IMR-90 (cell line): ENCODE data around the gene RBP5. TPM values are rescaled to one million over a fixed set of nuclear protein-coding genes. Genes with fewer than 3 reads are reported as not detected.

Source experiments
- ATAC-seq: fragments of 200-7000 bp; cut with Tn5 transposase; 2 replicates; pipeline ENCODE4 v1.9.1; 2020; ENCODE audit warnings: low read depth, mild to moderate bottlenecking, moderate library complexity
- BruUV-seq: library from RNA; stranded (reverse); fragments of 400-500 nt; replicated peaks from 2 replicates; lab custom pipeline; 2021; lab: Mats Ljungman, UMichigan
- CTCF ChIA-PET: fragments of 300-600 bp; formaldehyde crosslinking; extraction: SDS; loops from one replicate; lab custom pipeline; 2021; ENCODE audit warnings: antibody characterized with exemption; lab: Yijun Ruan, JAX
- POLR2A ChIA-PET: fragments of 300-600 bp; sonication (Branson Sonifier 250); formaldehyde crosslinking; loops from one replicate; lab custom pipeline; 2022; ENCODE audit warnings: antibody characterized with exemption; ENCODE audit not compliant: unreplicated experiment; lab: Charles Lee
- DNase-seq: peaks from one replicate; pipeline ENCODE4 v3.0.0; 2013
- H2AFZ ChIP-seq: replicated peaks from 2 replicates; pipeline ENCODE3; 2013; ENCODE audit warnings: low read length, mild to moderate bottlenecking; ENCODE audit not compliant: poor library complexity
- H2AK5ac ChIP-seq: 2 replicates; pipeline ENCODE4 v1.6.1; 2013; ENCODE audit warnings: low read depth, low read length, inconsistent platforms
- H2AK9ac ChIP-seq: replicated peaks from 2 replicates; pipeline ENCODE3; 2013; ENCODE audit warnings: mild to moderate bottlenecking, low read depth, low read length, moderate library complexity; ENCODE audit not compliant: poor library complexity
- H2BK120ac ChIP-seq: 2 replicates; pipeline ENCODE4 v1.6.1; 2013; ENCODE audit warnings: low read depth, low read length, inconsistent platforms
- H2BK15ac ChIP-seq: 3 replicates; pipeline ENCODE4 v1.6.1; 2013; ENCODE audit warnings: low read depth, low read length, inconsistent platforms
- H2BK20ac ChIP-seq: 2 replicates; pipeline ENCODE4 v1.6.1; 2013; ENCODE audit warnings: low read depth, mild to moderate bottlenecking, inconsistent platforms, low read length, moderate library complexity
- H2BK5ac ChIP-seq: 2 replicates; pipeline ENCODE4 v1.6.1; 2013; ENCODE audit warnings: mild to moderate bottlenecking, low read depth, low read length, inconsistent platforms; ENCODE audit not compliant: poor library complexity, severe bottlenecking
- H3K14ac ChIP-seq: replicated peaks from 2 replicates; pipeline ENCODE4 v1.6.1; 2013; ENCODE audit warnings: low read depth, low read length, inconsistent platforms
- H3K18ac ChIP-seq: 2 replicates; pipeline ENCODE4 v1.6.1; 2013; ENCODE audit warnings: low read depth, low read length, control low read depth
- H3K23ac ChIP-seq: 2 replicates; pipeline ENCODE4 v1.6.1; 2013; ENCODE audit warnings: low read depth, low read length, inconsistent platforms
- H3K27ac ChIP-seq: 2 replicates; pipeline ENCODE4 v1.5.1; 2013; ENCODE audit warnings: mild to moderate bottlenecking, control low read depth, low read length; ENCODE audit not compliant: insufficient read depth
- H3K27me3 ChIP-seq: 2 replicates; pipeline ENCODE4 v1.6.1; 2013; ENCODE audit warnings: low read length; ENCODE audit not compliant: control insufficient read depth, insufficient read depth
- H3K36me3 ChIP-seq: 2 replicates; pipeline ENCODE4 v1.6.1; 2013; ENCODE audit warnings: low read length, mixed read lengths; ENCODE audit not compliant: control insufficient read depth, insufficient read depth
- H3K4ac ChIP-seq: 2 replicates; pipeline ENCODE4 v1.6.1; 2013; ENCODE audit warnings: low read depth, low read length, inconsistent platforms
- H3K4me1 ChIP-seq: 2 replicates; pipeline ENCODE4 v1.6.1; 2013; ENCODE audit warnings: low read length, mixed read lengths; ENCODE audit not compliant: control insufficient read depth, insufficient read depth
- H3K4me2 ChIP-seq: 2 replicates; pipeline ENCODE4 v1.6.1; 2013; ENCODE audit warnings: low read depth, mild to moderate bottlenecking, control low read depth, low read length, moderate library complexity
- H3K4me3 ChIP-seq: 2 replicates; pipeline ENCODE4 v1.5.1; 2013; ENCODE audit warnings: low read depth, mild to moderate bottlenecking, control low read depth, low read length, moderate library complexity; ENCODE audit not compliant: insufficient read depth
- H3K56ac ChIP-seq: 2 replicates; pipeline ENCODE4 v1.6.1; 2013; ENCODE audit warnings: low read length, inconsistent platforms; ENCODE audit not compliant: insufficient read depth; ENCODE audit errors: extremely low read depth
- H3K79me1 ChIP-seq, 2 experiments: 2 replicates each; pipeline ENCODE4 v1.6.1; 2013; ENCODE audit warnings: low read length in 2 of 2, inconsistent platforms in 1 of 2, low read depth in 1 of 2
- H3K9ac ChIP-seq: 2 replicates; pipeline ENCODE4 v1.6.1; 2013; ENCODE audit warnings: low read depth, low read length, control low read depth
- H3K9me1 ChIP-seq: 2 replicates; pipeline ENCODE4 v1.6.1; 2013; ENCODE audit warnings: low read length, inconsistent platforms; ENCODE audit not compliant: insufficient read depth
- H3K9me3 ChIP-seq: 2 replicates; pipeline ENCODE4 v1.6.1; 2013; ENCODE audit warnings: low read length; ENCODE audit not compliant: control insufficient read depth, insufficient read depth
- H4K20me1 ChIP-seq: 2 replicates; pipeline ENCODE4 v1.6.1; 2013; ENCODE audit warnings: low read length, inconsistent platforms; ENCODE audit not compliant: insufficient read depth
- H4K5ac ChIP-seq: 2 replicates; pipeline ENCODE4 v1.6.1; 2013; ENCODE audit warnings: mild to moderate bottlenecking, low read depth, low read length, control low read depth
- H4K8ac ChIP-seq, 2 experiments: 2 replicates each; pipeline ENCODE4 v1.6.1; 2013; ENCODE audit warnings: low read depth in 2 of 2, low read length in 2 of 2, control low read depth in 1 of 2, inconsistent platforms in 1 of 2
- H4K91ac ChIP-seq: 2 replicates; pipeline ENCODE4 v1.6.1; 2013; ENCODE audit warnings: low read depth, low read length, inconsistent platforms; ENCODE audit not compliant: insufficient read depth
- BHLHE40 ChIP-seq: fragments of 150-350 bp; IDR thresholded peaks from 2 replicates; pipeline ENCODE4 v1.6.1; 2016; ENCODE audit warnings: mild to moderate bottlenecking, low read depth, low read length
- CEBPB ChIP-seq: IDR thresholded peaks from 2 replicates; pipeline ENCODE4 v1.6.1; 2012; ENCODE audit warnings: low read depth, low read length, improper control_type of control experiment
- CHD1 ChIP-seq: IDR thresholded peaks from 2 replicates; pipeline ENCODE4 v1.6.1; 2012; ENCODE audit warnings: low read depth, low read length, improper control_type of control experiment
- CTCF ChIP-seq: conservative IDR thresholded peaks from 2 replicates; pipeline ENCODE4 v1.5.1; 2012; ENCODE audit warnings: mild to moderate bottlenecking, low read depth, low read length, improper control_type of control experiment
- ELK1 ChIP-seq: fragments of 150-350 bp; IDR thresholded peaks from 2 replicates; pipeline ENCODE4 v1.6.1; 2016; ENCODE audit warnings: low read depth, mild to moderate bottlenecking, low read length, moderate library complexity, borderline replicate concordance
- FOS ChIP-seq: fragments of 150-350 bp; IDR thresholded peaks from 2 replicates; pipeline ENCODE4 v1.6.1; 2016; ENCODE audit warnings: low read depth, low read length
- MAFK ChIP-seq: IDR thresholded peaks from 2 replicates; pipeline ENCODE4 v1.6.1; 2012; ENCODE audit warnings: low read depth, low read length, improper control_type of control experiment
- MAZ ChIP-seq: IDR thresholded peaks from 2 replicates; pipeline ENCODE4 v1.6.1; 2012; ENCODE audit warnings: low read depth, mild to moderate bottlenecking, low read length, improper control_type of control experiment, moderate library complexity, borderline replicate concordance
- MXI1 ChIP-seq: IDR thresholded peaks from 2 replicates; pipeline ENCODE4 v1.6.1; 2012; ENCODE audit warnings: low read depth, mild to moderate bottlenecking, low read length, moderate library complexity, borderline replicate concordance
- NFE2L2 ChIP-seq: fragments of 150-350 bp; IDR thresholded peaks from 2 replicates; pipeline ENCODE4 v1.6.1; 2016; ENCODE audit warnings: low read depth, mild to moderate bottlenecking, low read length
- POLR2A ChIP-seq: IDR thresholded peaks from 2 replicates; pipeline ENCODE4 v1.6.1; 2012; ENCODE audit warnings: mild to moderate bottlenecking, low read depth, low read length
- RAD21 ChIP-seq: IDR thresholded peaks from 2 replicates; pipeline ENCODE4 v1.6.1; 2012; ENCODE audit warnings: low read length, improper control_type of control experiment
- RCOR1 ChIP-seq: IDR thresholded peaks from 2 replicates; pipeline ENCODE4 v1.6.1; 2012; ENCODE audit warnings: mild to moderate bottlenecking, low read length, improper control_type of control experiment; ENCODE audit not compliant: insufficient replicate concordance
- RFX5 ChIP-seq: IDR thresholded peaks from 2 replicates; pipeline ENCODE4 v1.8.0; 2012; ENCODE audit warnings: low read depth, mild to moderate bottlenecking, low read length, moderate library complexity
- SMC3 ChIP-seq: fragments of 150-350 bp; IDR thresholded peaks from 2 replicates; pipeline ENCODE4 v1.6.1; 2016; ENCODE audit warnings: low read depth, mild to moderate bottlenecking, antibody characterized with exemption, low read length, moderate library complexity
- WGBS, 2 experiments: methylation state at CpG; one replicate each; pipeline versions ENCODE4 v1.1.5 to v1.1.7; 2013; ENCODE audit warnings: missing lambda C conversion rate in 2 of 2; ENCODE audit not compliant: insufficient read length in 1 of 2; ENCODE audit errors: extremely low coverage in 2 of 2; 5-methylcytosine and 5-hydroxymethylcytosine counted together
- dilution Hi-C: fragments of 300-500 bp; cut with HindIII; formaldehyde crosslinking; loops from one replicate; pipeline ENCODE4 v1.14.3; 2018; ENCODE audit warnings: low sequenced_read_pairs; ENCODE audit not compliant: unreplicated experiment
- in situ Hi-C: fragments of 300-500 bp; cut with MboI; formaldehyde crosslinking; loops from 3 replicates; pipeline ENCODE4 v1.14.3; 2019; ENCODE audit warnings: low sequenced_read_pairs, inconsistent platforms, mixed read lengths
- intact Hi-C: fragments of 100-400 bp; cut with micrococcal nuclease; formaldehyde crosslinking; loops from 2 replicates; pipeline ENCODE4 v1.10.0; 2022
- polyA plus RNA-seq, 3 experiments: library from polyadenylated mRNA; depleted of rRNA; stranded (reverse); fragments of >200 nt; gene quantifications; 2 replicates each; pipeline ENCODE4 v1.2.3, GENCODE V29; 2012; ENCODE audit warnings: low replicate concordance in 1 of 3
- total RNA-seq: library from RNA; depleted of rRNA; stranded (reverse); fragments of >200 nt; gene quantifications from 2 replicates; pipeline ENCODE4 v1.2.3, GENCODE V29; 2012

The RBP5 gene
- total and polyA plus RNA-seq, 2 of the 4 experiments (the other 2 are of a cell fraction), result 0.15 TPM; not detected in 1

- BruUV-seq, result no TSS peak
- H3K23ac ChIP-seq, result peak overlapping the region; percentile 79
- peaks cover 10% of the 10 kb centered on the region for H3K36me3 ChIP-seq
- 0 out of 4 replicates have a peak, but pooled peaks cover 0 to 6% of the 10 kb centered on the region in 2 experiments for H3K79me1 ChIP-seq
- no peak for DNase-seq
- peaks cover 6% of the 10 kb centered on the region; the same call in 1 of the 2 replicates for H3K4me1 ChIP-seq
- dilution Hi-C loops (no loop called here), intact Hi-C loops (no loop called here), in situ Hi-C loops (no loop called here)
- H4K8ac ChIP-seq, result peak overlapping the region; percentile 36 to 79; a peak in 2 of 4 replicates
- peak overlapping the region; percentile 52 for H3K4ac ChIP-seq
- H3K56ac ChIP-seq, result no peak overlapping the region
- H2BK5ac ChIP-seq, result no peak overlapping the region
- no peaks in the 10 kb centered on the region for H3K27me3 ChIP-seq
- H3K4me3 ChIP-seq, result peak overlapping the region; percentile 81
- H3K14ac ChIP-seq, result peak overlapping the region; percentile 17; the same call in 1 of the 2 replicates
- WGBS, 2 experiments, result 0% methylated on average over 13 of the region's 19 CpGs; no CpG with 5 or more reads in 1 of the 2 experiments
- peak overlapping the region; percentile 4 for H3K9ac ChIP-seq
- no peak overlapping the region for H3K18ac ChIP-seq
- ChIA-PET CTCF (no interaction called here), POLR2A (no interaction called here)
- H3K4me2 ChIP-seq, result peak overlapping the region; percentile 94
- H3K9me3 ChIP-seq, result no peaks in the 10 kb centered on the region
- peak overlapping the region; percentile 1 for H4K5ac ChIP-seq
- H2AK9ac ChIP-seq, result peak overlapping the region; percentile 89
- H2AFZ ChIP-seq, result peak overlapping the region; percentile 98
- H2BK120ac ChIP-seq, result no peak overlapping the region
- no peaks in the 10 kb centered on the region for H4K20me1 ChIP-seq
- peak overlapping the region; percentile 49; the same call in 1 of the 2 replicates for H4K91ac ChIP-seq
- no peak overlapping the region for H2BK15ac ChIP-seq
- no peak overlapping the region for H2BK20ac ChIP-seq
- no peak overlapping the region; the same call in 1 of the 2 replicates for H3K27ac ChIP-seq
- H2AK5ac ChIP-seq, result peak overlapping the region; percentile 61; the same call in 1 of the 2 replicates
- peaks cover 5% of the 10 kb centered on the region; the same call in 1 of the 2 replicates for H3K9me1 ChIP-seq
- ATAC-seq, result no peak; the same call in 1 of the 2 replicates
- TF ChIP-seq MXI1, result no peak
- TF ChIP-seq CHD1, result no peak
- TF ChIP-seq FOS, result no peak
- no peak for TF ChIP-seq RCOR1
- no peak for TF ChIP-seq RAD21
- no peak for TF ChIP-seq NFE2L2
- no peak for TF ChIP-seq ELK1
- no peak for TF ChIP-seq POLR2A
- TF ChIP-seq SMC3, result no peak
- no peak for TF ChIP-seq MAFK
- TF ChIP-seq BHLHE40, result no peak
- TF ChIP-seq MAZ, result no peak
- no peak for TF ChIP-seq CTCF
- TF ChIP-seq RFX5, result no peak
- no peak for TF ChIP-seq CEBPB
Observed at GRCh38 chr12:7129287-7129871, 690 bp upstream of the RBP5 start.
